HEK293 (cell line): ENCODE measurements around the gene SAE1.
A peak's percentile ranks its signal among the peaks of the same experiment; 100 is the strongest.

Source experiments
- BCL6B ChIP-seq: fragments of 450-650 bp; formaldehyde crosslinking; IDR thresholded peaks from 2 replicates; pipeline ENCODE4 v1.5.1; 2017; ENCODE audit warnings: missing biosample characterization, missing genetic modification characterization
- CTCF ChIP-seq: fragments of 450-650 bp; formaldehyde crosslinking; IDR thresholded peaks from 2 replicates; pipeline ENCODE4 v1.5.1; 2016; ENCODE audit warnings: missing biosample characterization, missing genetic modification characterization
- PATZ1 ChIP-seq: fragments of 450-650 bp; formaldehyde crosslinking; IDR thresholded peaks from 2 replicates; pipeline ENCODE4 v1.5.1; 2016; ENCODE audit warnings: missing biosample characterization, missing genetic modification characterization
- SCRT1 ChIP-seq: fragments of 450-650 bp; formaldehyde crosslinking; IDR thresholded peaks from 2 replicates; pipeline ENCODE4 v1.5.1; 2016; ENCODE audit warnings: missing biosample characterization, missing genetic modification characterization, borderline replicate concordance
- SP3 ChIP-seq: fragments of 450-650 bp; formaldehyde crosslinking; IDR thresholded peaks from 2 replicates; pipeline ENCODE4 v1.5.1; 2016; ENCODE audit warnings: missing biosample characterization, missing genetic modification characterization
- SP7 ChIP-seq: fragments of 450-650 bp; formaldehyde crosslinking; IDR thresholded peaks from 2 replicates; pipeline ENCODE4 v1.5.1; 2016; ENCODE audit warnings: missing biosample characterization, missing genetic modification characterization
- TRIM28 ChIP-seq: IDR thresholded peaks from 2 replicates; pipeline ENCODE4 v1.6.1; 2011; ENCODE audit warnings: low read length, control low read depth, borderline replicate concordance
- TSHZ1 ChIP-seq: fragments of 450-650 bp; formaldehyde crosslinking; IDR thresholded peaks from 2 replicates; pipeline ENCODE4 v1.5.1; 2016; ENCODE audit warnings: missing biosample characterization, missing genetic modification characterization, borderline replicate concordance
- WT1 ChIP-seq: fragments of 450-650 bp; formaldehyde crosslinking; IDR thresholded peaks from 2 replicates; pipeline ENCODE4 v1.5.1; 2016; ENCODE audit warnings: missing biosample characterization, missing genetic modification characterization
- ZFHX2 ChIP-seq: fragments of 450-650 bp; formaldehyde crosslinking; conservative IDR thresholded peaks from 2 replicates; pipeline ENCODE4 v1.5.1; 2016; ENCODE audit warnings: missing biosample characterization, missing genetic modification characterization
- ZNF155 ChIP-seq: fragments of 450-650 bp; formaldehyde crosslinking; IDR thresholded peaks from 2 replicates; pipeline ENCODE4 v1.5.1; 2016; ENCODE audit warnings: missing biosample characterization, missing genetic modification characterization
- ZNF184 ChIP-seq: fragments of 450-650 bp; IDR thresholded peaks from 2 replicates; pipeline ENCODE4 v1.5.1; 2018; ENCODE audit warnings: missing biosample characterization, mild to moderate bottlenecking, missing genetic modification characterization
- ZNF2 ChIP-seq: fragments of 450-650 bp; formaldehyde crosslinking; IDR thresholded peaks from 2 replicates; pipeline ENCODE4 v1.5.1; 2016; ENCODE audit warnings: missing biosample characterization, missing genetic modification characterization
- ZNF202 ChIP-seq: fragments of 450-650 bp; formaldehyde crosslinking; IDR thresholded peaks from 2 replicates; pipeline ENCODE4 v1.5.1; 2016; ENCODE audit warnings: missing biosample characterization, missing genetic modification characterization, borderline replicate concordance
- ZNF248 ChIP-seq: fragments of 450-650 bp; formaldehyde crosslinking; IDR thresholded peaks from 2 replicates; pipeline ENCODE4 v1.5.1; 2017; ENCODE audit warnings: missing biosample characterization, missing genetic modification characterization
- ZNF274 ChIP-seq, 2 experiments: fragments of 200-500 bp in 1 of 2; fragments of 450-650 bp in 1 of 2; sonication (Bioruptor generic) in 1 of 2; formaldehyde crosslinking in 1 of 2; IDR thresholded peaks; 2 replicates each; pipeline versions ENCODE4 v1.5.1 to v1.6.1; 2014 to 2016; ENCODE audit warnings: borderline replicate concordance in 1 of 2, inconsistent platforms in 1 of 2, low read length in 1 of 2, missing biosample characterization in 1 of 2, missing genetic modification characterization in 1 of 2
- ZNF280D ChIP-seq: fragments of 450-650 bp; formaldehyde crosslinking; IDR thresholded peaks from 2 replicates; pipeline ENCODE4 v1.5.1; 2016; ENCODE audit warnings: missing biosample characterization, missing genetic modification characterization
- ZNF404 ChIP-seq: fragments of 450-650 bp; formaldehyde crosslinking; IDR thresholded peaks from 2 replicates; pipeline ENCODE4 v1.5.1; 2017; ENCODE audit warnings: missing biosample characterization, missing genetic modification characterization
- ZNF621 ChIP-seq: fragments of 450-650 bp; formaldehyde crosslinking; IDR thresholded peaks from 2 replicates; pipeline ENCODE4 v1.5.1; 2017; ENCODE audit warnings: missing biosample characterization, missing genetic modification characterization
- ZNF629 ChIP-seq: fragments of 450-650 bp; formaldehyde crosslinking; IDR thresholded peaks from 2 replicates; pipeline ENCODE4 v1.5.1; 2017; ENCODE audit warnings: missing biosample characterization, missing genetic modification characterization
- ZNF654 ChIP-seq: fragments of 450-650 bp; formaldehyde crosslinking; IDR thresholded peaks from 2 replicates; pipeline ENCODE4 v1.5.1; 2016; ENCODE audit warnings: low read depth, missing biosample characterization, missing genetic modification characterization
- ZNF692 ChIP-seq: fragments of 450-650 bp; formaldehyde crosslinking; IDR thresholded peaks from 2 replicates; pipeline ENCODE4 v1.5.1; 2016; ENCODE audit warnings: missing biosample characterization, missing genetic modification characterization
- ZNF76 ChIP-seq: fragments of 450-650 bp; formaldehyde crosslinking; IDR thresholded peaks from 2 replicates; pipeline ENCODE4; 2016; ENCODE audit warnings: low read depth, missing biosample characterization, missing genetic modification characterization, borderline replicate concordance
- ZSCAN4 ChIP-seq: fragments of 450-650 bp; formaldehyde crosslinking; IDR thresholded peaks from 2 replicates; pipeline ENCODE4 v1.5.1; 2017; ENCODE audit warnings: missing biosample characterization, missing genetic modification characterization

SAE1 gene

GRCh38 chr19:47130589-47131227 lies at the start of gene SAE1 (continued):
- TF ChIP-seq CTCF (tag by site-specific recombination) (peak; percentile 97), ZNF184 (tag by site-specific recombination) (no peak), ZNF248 (tag by site-specific recombination) (no peak), PATZ1 (tag by site-specific recombination) (peak; percentile 74), SP3 (tag by site-specific recombination) (peak; percentile 63), ZNF692 (tag by site-specific recombination) (peak; percentile 66), ZFHX2 (tag by site-specific recombination) (peak; percentile 79), ZNF654 (no peak), ZNF155 (tag by site-specific recombination) (no peak), SP7 (tag by site-specific recombination) (peak; percentile 69), ZNF629 (tag by site-specific recombination) (no peak; the same call in 1 of the 2 replicates), ZNF274 (IDR thresholded peaks at IDR 0.05; ENCODE audit: low read length) (no peak), ZNF274 (tag by site-specific recombination; IDR thresholded peaks at IDR 0.05; ENCODE audit: borderline replicate concordance) (no peak), ZSCAN4 (tag by site-specific recombination) (peak; percentile 10; the same call in 1 of the 2 replicates), ZNF404 (0 out of 2 replicates have a peak, but pooled peaks have one; percentile 7), WT1 (no peak; the same call in 1 of the 2 replicates), ZNF76 (tag by site-specific recombination) (0 out of 2 replicates have a peak, but pooled peaks have one; percentile 15), TRIM28 (no peak; the same call in 1 of the 2 replicates), ZNF202 (tag by site-specific recombination) (no peak), SCRT1 (tag by site-specific recombination) (no peak), BCL6B (no peak), ZNF280D (tag by site-specific recombination) (no peak), ZNF621 (tag by site-specific recombination) (no peak), TSHZ1 (tag by site-specific recombination) (no peak), ZNF2 (peak; percentile 42; the same call in 1 of the 2 replicates)
